ENCODE data around the gene MATR3. TPM values are rescaled to one million over a fixed set of nuclear protein-coding genes. Genes with fewer than 3 reads are reported as not detected.
"Not testable (repeated sequence)": the region's sequence is repeated elsewhere in the genome, so short reads cannot be mapped to it uniquely, and the experiment has no call there.

MATR3 gene
- total RNA-seq, 1 donor from 2014 or later: 259 TPM

DNA sequence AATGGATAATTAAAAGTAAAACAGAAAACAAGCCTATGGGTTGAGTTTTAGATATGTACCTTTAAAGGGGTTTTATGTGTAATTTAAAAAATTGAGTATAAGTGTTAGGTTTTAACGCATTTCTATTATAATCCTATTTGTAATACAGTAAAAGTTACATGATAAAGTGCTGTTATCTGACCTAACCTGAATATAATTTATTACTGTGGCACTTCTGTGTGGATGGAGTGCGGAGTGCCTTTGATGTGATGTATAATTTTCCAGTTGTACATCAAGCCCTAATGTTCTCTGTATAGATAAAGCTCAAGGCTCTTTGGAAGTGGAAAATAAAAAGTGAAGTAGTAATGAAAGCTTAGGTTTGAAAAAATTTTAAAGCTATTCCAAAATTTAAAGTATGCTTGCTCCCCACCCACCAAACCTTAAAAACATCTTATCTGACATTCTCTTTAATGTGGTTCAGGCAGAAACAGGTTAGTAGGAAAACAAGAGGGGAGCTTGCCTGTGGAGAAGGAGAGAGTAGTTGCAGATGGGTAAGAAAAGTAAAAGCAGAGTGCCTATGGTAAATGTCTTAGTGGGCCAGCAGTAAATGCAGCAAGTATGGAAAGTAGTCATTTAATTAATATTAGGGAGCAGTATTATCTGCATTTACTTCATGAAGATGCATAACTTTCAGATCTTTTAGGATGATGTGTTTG lies 4.0 kb downstream of the MATR3 start:
- no peak for DNase-seq (ENCODE audit: low spot score)

DNA sequence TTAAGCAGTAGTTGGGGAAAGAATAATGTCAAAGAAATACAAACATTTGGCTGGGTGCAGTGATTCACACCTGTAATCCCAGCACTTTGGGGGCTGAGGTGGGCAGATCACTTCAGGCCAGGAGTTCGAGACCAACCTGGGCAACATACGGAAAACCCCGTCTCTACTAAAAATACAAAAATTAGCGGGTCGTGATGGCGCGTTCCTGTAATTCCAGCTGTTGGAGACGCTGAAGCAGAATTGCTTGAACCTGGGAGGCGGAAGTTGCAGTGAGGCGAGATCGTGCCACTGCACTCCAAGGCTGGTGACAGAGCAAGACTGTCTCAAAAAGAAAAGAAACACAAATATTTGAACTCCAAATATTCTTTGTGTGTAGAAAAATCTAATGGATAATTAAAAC lies 4.7 kb downstream of the MATR3 start:
- no peak for DNase-seq (ENCODE audit: low spot score)

DNA sequence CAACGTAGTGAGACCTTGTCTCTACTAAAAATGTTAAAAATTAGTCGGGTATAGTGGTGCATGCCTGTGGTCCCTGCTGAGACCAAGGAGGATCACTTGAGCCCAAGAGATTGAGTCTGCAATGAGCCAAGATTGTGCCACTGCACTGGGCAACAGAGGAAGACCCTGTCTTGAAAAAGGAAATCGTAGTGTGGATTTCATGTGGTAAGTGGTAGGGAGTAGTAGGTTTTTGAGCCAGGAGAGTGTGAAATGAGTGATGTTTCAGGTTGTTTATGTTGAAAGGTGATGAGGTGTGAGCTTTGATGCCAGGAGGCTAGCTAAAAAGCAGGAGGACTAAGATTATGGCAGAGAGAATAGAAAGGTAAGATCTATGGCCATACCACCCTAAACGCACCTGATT lies 5.9 kb downstream of the MATR3 start:
- DNase-seq (ENCODE audit: low spot score): no peak

- DNase-seq (ENCODE audit: low spot score): no peak
Observed at GRCh38 chr5:139301808-139302499, 8.4 kb downstream of the MATR3 start.

DNA sequence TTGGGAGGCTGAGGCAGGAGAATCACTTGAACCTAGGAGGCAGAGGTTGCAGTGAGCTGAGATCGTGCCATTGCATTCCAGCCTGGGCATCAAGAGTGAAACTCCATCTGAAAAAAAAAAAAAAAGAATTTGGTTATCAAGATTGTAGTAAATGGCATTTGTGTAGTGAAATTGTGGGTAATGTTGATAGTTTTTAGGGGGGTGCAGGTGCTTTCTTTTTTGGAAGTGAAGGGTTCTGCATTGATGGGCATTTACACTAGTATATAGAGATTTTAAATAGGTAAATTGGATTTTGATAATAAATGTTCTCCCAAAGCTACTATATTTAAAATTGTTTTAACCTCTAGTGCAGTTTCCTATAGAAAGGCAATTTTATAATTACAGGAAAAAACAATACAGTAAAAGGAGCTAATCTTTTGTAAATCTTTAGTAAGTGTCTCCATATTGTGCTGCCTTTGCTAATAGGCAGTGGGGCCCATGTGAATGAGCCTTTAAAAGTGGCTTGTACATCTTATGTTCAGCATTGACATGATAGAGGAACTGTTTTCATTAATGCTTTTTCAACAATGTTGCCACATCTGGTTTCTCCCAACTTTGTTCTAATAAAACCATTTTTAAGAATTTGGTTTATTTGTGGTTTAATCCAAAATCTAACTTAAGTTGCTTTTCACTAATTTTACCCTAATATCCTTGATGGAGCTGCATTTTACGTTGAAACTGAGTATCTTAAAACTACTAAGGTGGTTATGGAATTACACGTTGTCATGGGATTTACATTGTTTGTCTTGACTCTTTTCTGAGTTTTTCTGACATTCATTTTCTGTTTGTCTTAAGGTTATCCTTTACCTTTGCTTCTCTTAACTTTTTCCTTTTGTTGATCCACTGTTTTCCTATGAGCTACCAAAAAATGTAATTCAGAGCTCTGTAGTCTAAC lies 11.1 kb downstream of the MATR3 start:
- DNase-seq (ENCODE audit: low spot score): no peak

- DNase-seq (ENCODE audit: low spot score): no peak
Observed at GRCh38 chr5:139306197-139306596, 12.7 kb downstream of the MATR3 start.

GRCh38 chr5:139306628-139307379 lies 13.3 kb downstream of the MATR3 start:
- DNase-seq (ENCODE audit: low spot score): no peak

DNA sequence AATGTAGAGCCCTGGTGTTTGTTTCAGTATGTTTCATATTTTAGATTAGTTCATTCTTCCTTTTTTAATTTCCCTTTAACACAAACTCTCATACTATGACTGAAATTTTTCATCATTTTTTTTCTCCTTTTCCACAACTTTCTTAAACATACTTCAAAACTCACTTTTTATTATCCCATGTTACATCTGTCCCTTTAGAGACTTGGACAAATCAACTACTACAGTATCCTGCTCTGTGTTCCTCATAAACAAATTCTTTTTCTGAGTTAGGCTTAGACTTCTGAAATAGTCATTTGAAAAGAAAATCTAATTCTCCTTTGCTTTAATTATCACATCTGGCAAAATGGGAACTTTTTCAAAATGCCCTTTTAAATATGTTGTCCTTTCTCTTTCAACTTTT lies 15.3 kb downstream of the MATR3 start:
- DNase-seq (ENCODE audit: low spot score): no peak

DNA sequence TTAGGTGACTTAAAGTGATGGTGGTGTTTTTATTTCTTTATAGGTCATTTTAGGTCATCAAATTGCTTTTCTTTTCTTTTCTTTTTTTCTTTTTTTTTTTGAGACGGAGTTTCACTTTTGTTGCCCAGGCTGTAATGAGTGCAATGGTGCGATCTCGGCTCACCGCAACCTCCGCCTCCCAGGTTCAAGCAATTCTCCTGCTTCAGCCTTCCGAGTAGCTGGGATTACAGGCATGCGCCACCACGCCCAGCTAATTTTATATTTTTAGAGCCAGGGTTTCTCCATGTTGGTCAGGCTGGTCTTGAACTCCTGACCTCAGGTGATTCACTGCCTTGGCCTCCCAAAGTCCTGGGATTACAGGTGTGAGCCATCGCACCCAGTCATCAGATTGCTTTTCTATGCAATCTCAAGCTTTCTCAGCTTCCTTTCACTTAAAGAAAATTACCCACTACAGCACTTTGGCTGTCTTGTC lies 17.2 kb downstream of the MATR3 start:
- not testable (repeated sequence) for DNase-seq (ENCODE audit: low spot score)

DNA sequence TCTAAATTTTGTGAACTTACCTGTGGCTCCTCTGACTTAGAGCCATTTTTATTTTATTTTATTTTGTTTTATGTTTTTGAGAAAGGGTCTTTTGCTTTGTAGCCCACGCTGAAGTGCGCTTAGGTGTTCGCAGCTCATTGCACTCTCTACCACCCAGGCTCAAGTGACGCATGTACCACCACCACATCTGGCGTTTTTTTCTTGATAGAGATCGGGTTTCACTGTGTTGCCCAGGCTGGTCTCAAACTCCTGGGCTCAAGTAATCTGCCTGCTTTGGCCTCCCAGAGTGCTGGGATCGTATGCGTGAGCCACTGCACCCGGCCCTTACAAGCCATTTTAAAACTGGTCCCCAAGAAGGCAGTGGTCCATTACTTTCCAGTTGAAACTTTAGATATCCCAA lies 18.5 kb downstream of the MATR3 start:
- DNase-seq (ENCODE audit: low spot score): no peak

DNA sequence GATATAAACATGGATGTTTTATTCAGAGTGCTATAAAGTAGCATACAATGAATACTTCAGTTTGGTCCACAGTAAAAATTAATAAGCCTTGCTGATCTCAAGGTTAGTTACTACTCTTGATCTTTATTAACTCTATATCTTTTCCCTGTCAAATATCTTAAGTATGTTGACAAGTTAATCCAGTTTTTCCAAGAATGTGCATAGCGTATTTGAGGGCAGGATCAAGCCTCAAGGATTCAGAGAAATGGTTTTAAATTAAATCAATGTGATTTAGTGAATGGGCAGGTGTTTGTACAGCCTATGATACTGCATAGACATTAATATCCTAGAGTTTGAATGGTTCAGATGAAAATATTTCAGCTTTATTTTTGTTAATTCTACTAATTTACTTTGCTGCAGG lies 20.7 kb downstream of the MATR3 start:
- DNase-seq (ENCODE audit: low spot score): no peak

GRCh38 chr5:139315056-139315615 lies 21.6 kb downstream of the MATR3 start:
- DNase-seq (ENCODE audit: low spot score): no peak

- DNase-seq (ENCODE audit: low spot score): no peak
Observed at GRCh38 chr5:139335811-139336210, 42.3 kb downstream of the MATR3 start.

- no peak for DNase-seq (ENCODE audit: low spot score)
Observed at GRCh38 chr5:139340051-139340450, 46.5 kb downstream of the MATR3 start.

DNA sequence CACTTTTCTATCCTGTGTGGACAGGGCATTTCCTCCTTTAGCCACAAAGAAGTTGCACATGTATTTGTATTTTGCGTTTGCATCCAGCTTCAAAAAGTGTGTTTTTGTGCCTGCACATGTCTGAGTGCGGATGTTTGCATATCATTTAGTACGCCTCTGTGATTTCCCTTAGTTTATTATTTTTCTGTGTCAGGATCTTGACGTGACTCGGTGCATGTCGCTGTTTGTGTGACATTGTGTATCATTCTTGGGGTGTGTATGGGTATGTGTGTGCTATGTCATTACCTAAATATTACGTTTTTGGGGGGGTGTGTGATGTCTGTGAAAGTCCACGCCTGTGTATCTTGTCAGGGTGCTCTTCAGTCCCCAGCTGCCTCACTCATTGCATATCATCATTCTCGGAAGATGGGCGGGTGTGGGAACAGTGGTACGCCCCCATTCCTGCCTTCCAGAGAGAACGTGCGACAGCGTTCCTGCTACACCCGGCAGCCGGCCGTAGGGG lies 47.7 kb downstream of the MATR3 start:
- DNase-seq (ENCODE audit: low spot score): no peak

GRCh38 chr5:139341689-139342422 lies 48.3 kb downstream of the MATR3 start, which contains the start of gene PAIP2:
Gene PAIP2, plus strand, starts transcription at chr5:139341854. Its CDS starts 21,931 bp downstream, at chr5:139363785.
- peak; percentile 99 for DNase-seq (ENCODE audit: low spot score)

- no peak for DNase-seq (ENCODE audit: low spot score)
Observed at GRCh38 chr5:139342423-139342723, 48.8 kb downstream of the MATR3 start.

GRCh38 chr5:139343476-139343875 lies 49.9 kb downstream of the MATR3 start:
- DNase-seq (ENCODE audit: low spot score): no peak

DNA sequence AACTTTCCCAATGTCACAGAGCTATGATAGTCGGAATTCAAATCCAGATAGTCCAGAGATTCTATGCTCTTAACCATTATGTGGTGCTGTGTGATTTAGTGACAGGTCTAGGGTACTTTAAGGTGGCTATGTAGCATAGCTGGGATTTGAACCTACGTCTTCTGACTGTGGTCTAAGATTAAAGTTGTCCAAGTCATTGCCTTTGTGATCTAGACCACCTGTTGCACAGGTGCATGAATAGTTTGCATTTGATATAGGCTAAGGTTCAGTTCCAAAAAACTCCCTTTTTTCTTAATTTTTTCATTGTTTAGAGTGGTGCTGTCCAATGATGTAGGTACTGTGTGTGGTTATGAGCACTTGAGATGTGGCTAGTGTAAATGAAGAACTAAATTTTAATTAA lies 50.6 kb downstream of the MATR3 start:
- no peak for DNase-seq (ENCODE audit: low spot score)

- DNase-seq (ENCODE audit: low spot score): not testable (repeated sequence)
Observed at GRCh38 chr5:139345442-139345841, 51.9 kb downstream of the MATR3 start.
